Stomach (tissue), 9 donors: ENCODE results near the gene FRMPD4. TPM values are rescaled to one million over a fixed set of nuclear protein-coding genes. Genes with fewer than 3 reads are reported as not detected.

Experiments
- DNase-seq, 2 donors: peaks; one replicate each; pipeline versions ENCODE4 v3.0.0 to v3.0.0-alpha.2; 2013 to 2019
- H3K27ac ChIP-seq, 5 donors: fragments of 200-600 bp in 4 of 5; sonication (generic) in 4 of 5; one replicate each; pipeline ENCODE4 v1.5.1; 2013 to 2019; ENCODE audit warnings: mild to moderate bottlenecking in 1 of 5, moderate library complexity in 1 of 5
- H3K27me3 ChIP-seq, 3 donors: fragments of 200-600 bp; sonication (generic); one replicate each; pipeline ENCODE4 v1.5.1; 2017 to 2019; ENCODE audit warnings: mixed run types in 1 of 3
- H3K36me3 ChIP-seq, 4 donors: fragments of 200-600 bp; sonication (generic); 1 replicate in 3 of 4; 2 replicates in 1 of 4; pipeline ENCODE4 v1.5.1; 2016 to 2019
- H3K4me1 ChIP-seq, 4 donors: fragments of 200-600 bp; sonication (generic); one replicate each; pipeline ENCODE4 v1.5.1; 2016 to 2019
- H3K4me3 ChIP-seq, 4 donors: fragments of 200-600 bp; sonication (generic) in 3 of 4; one replicate each; pipeline ENCODE4 v1.5.1; 2016 to 2019; ENCODE audit warnings: mild to moderate bottlenecking in 1 of 4
- H3K9me3 ChIP-seq, 4 donors: fragments of 200-600 bp; sonication (generic); one replicate each; pipeline ENCODE4 v1.5.1; 2016 to 2019
- CTCF ChIP-seq, 7 experiments: fragments of 450-650 bp in 4 of 7; fragments of 200-600 bp in 3 of 7; sonication (generic) in 3 of 7; IDR thresholded peaks; one replicate each; pipeline ENCODE4 v1.5.1; 2016 to 2019; ENCODE audit warnings: antibody characterized with exemption in 7 of 7, control low read depth in 2 of 7, mild to moderate bottlenecking in 1 of 7
- EP300 ChIP-seq: sonication (generic); formaldehyde crosslinking; IDR thresholded peaks from one replicate; pipeline ENCODE4 v1.6.1; 2017; ENCODE audit warnings: antibody characterized with exemption
- POLR2A ChIP-seq, 4 donors: fragments of 450-650 bp; IDR thresholded peaks; one replicate each; pipeline ENCODE4 v1.6.1; 2016; ENCODE audit warnings: antibody characterized with exemption in 4 of 4, control low read depth in 2 of 4, mild to moderate bottlenecking in 1 of 4, moderate library complexity in 1 of 4
- POLR2AphosphoS5 ChIP-seq, 3 donors: sonication (generic); formaldehyde crosslinking; IDR thresholded peaks; one replicate each; pipeline ENCODE4 v1.6.1; 2016; ENCODE audit warnings: antibody characterized with exemption in 3 of 3
- WGBS, 5 donors: extraction: QIAGEN DNeasy Blood & Tissue Kit in 3 of 5; methylation state at CpG; one replicate each; pipeline versions ENCODE4 v1.1.5 to v1.1.7; 2013 to 2018; 5-methylcytosine and 5-hydroxymethylcytosine counted together
- intact Hi-C: fragments of 100-400 bp; cut with DNase I; formaldehyde crosslinking; loops from one replicate; pipeline ENCODE4 v1.15.1; 2023; ENCODE audit warnings: low total_unique reads
- polyA plus RNA-seq, 3 donors: library from polyadenylated mRNA; stranded (reverse); fragments of 200-250 nt; gene quantifications; one replicate each; pipeline ENCODE4 v1.2.3, GENCODE V29; 2013
- total RNA-seq, 5 donors: library from RNA; depleted of rRNA; stranded (reverse); fragments of >200 nt; gene quantifications; one replicate each; pipeline versions ENCODE4 v1.1.0 to v1.2.3, GENCODE V29; 2014 to 2016
- donor health status: healthy with polysubstance abuse.
- donor health status: Bipolar disorder and iron deficiency.
- donor health status: healthy.

Gene FRMPD4
- total and polyA plus RNA-seq, 8 donors, result 0.03 to 2.6 (median 0.55) TPM; not detected in 5

- Histone ChIP-seq H3K36me3 (no peaks in the 10 kb centered on the region), H3K4me1 (no peaks in the 10 kb centered on the region), H3K27ac (no peak overlapping the region), H3K9me3 (no peaks in the 10 kb centered on the region), H3K4me3 (no peak overlapping the region), H3K27me3 (peaks cover 0 to 8% (median 0%) of the 10 kb centered on the region in 3 donors)
- WGBS, 5 donors, result 18 to 44% (median 32%) methylated on average over 1 of the region's 1 CpG
- TF ChIP-seq POLR2AphosphoS5 (IDR thresholded peaks at IDR 0.05) (no peak), POLR2A (IDR thresholded peaks at IDR 0.05) (no peak), EP300 (no peak), CTCF (IDR thresholded peaks at IDR 0.05) (no peak)
- no peak for DNase-seq
- intact Hi-C loops, result no loop called here
These were observed 296.2 kb downstream of the FRMPD4 start for GRCh38 chrX:12434493-12434892.

DNA sequence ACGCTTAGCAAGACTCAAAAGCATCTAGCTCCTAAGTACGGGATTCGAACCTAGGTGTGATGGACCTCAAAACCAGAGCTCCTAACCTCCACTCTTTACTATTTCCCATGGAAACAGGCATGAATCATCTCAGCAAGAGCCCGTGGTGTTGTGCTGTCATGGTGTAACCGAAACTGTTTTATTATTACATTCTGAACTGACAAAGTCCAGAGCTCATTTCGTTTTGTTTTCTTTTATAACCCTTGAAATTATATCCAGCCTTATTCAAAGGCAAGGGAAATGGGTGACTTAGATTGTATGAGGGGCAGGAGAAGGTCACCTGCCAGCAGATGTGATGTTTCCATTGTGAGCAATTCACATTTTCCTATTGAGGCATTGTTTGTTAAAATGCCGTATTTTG is 301.1 kb downstream of the FRMPD4 start:
- peak in 1 of 2 donors; percentile 2 for DNase-seq
- Histone ChIP-seq H3K4me1 (no peaks in the 10 kb centered on the region), H3K27me3 (peaks cover 0 to 8% (median 0%) of the 10 kb centered on the region in 3 donors), H3K9me3 (no peaks in the 10 kb centered on the region), H3K4me3 (no peak overlapping the region), H3K36me3 (no peaks in the 10 kb centered on the region), H3K27ac (no peak overlapping the region)
- no peak for TF ChIP-seq POLR2A (IDR thresholded peaks at IDR 0.05)
- no peak for TF ChIP-seq CTCF (IDR thresholded peaks at IDR 0.05)
- intact Hi-C loops, result no loop called here
- 60 to 69% (median 64%) methylated on average over 7 of the region's 7 CpGs for WGBS, 5 donors

DNA sequence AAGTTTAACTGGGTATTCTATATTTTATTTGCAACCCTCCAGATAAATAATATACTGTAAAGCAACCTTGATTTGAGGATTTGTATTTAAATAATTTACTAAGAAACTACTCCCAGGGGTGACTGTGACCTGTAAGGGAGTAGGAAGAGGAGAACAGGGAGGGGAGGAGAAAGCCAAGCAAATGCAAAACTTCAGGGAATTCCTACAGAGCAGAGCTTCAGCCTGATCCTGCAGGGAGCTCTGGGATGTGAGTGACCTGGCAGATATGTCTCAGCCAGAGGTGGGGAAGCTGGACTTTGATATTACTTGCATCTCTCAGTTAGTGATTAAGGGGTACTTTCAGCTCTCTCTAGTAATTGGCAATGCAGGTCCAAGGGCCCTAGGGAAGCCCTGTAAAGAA is 302.0 kb downstream of the FRMPD4 start:
- DNase-seq, result no peak
- intact Hi-C loops, result no loop called here
- Histone ChIP-seq H3K27ac (no peak overlapping the region), H3K4me1 (no peaks in the 10 kb centered on the region), H3K36me3 (no peaks in the 10 kb centered on the region), H3K9me3 (no peaks in the 10 kb centered on the region), H3K4me3 (no peak overlapping the region), H3K27me3 (peaks cover 0 to 8% (median 0%) of the 10 kb centered on the region in 3 donors)
- TF ChIP-seq CTCF (IDR thresholded peaks at IDR 0.05) (no peak), EP300 (no peak), POLR2AphosphoS5 (IDR thresholded peaks at IDR 0.05) (no peak), POLR2A (IDR thresholded peaks at IDR 0.05) (no peak)

- Histone ChIP-seq H3K27ac (no peak overlapping the region), H3K9me3 (no peaks in the 10 kb centered on the region), H3K4me3 (no peak overlapping the region), H3K27me3 (peaks cover 0 to 8% (median 0%) of the 10 kb centered on the region in 3 donors), H3K36me3 (no peaks in the 10 kb centered on the region), H3K4me1 (no peaks in the 10 kb centered on the region)
- 51 to 62% (median 52%) methylated on average over 3 of the region's 3 CpGs for WGBS, 5 donors
- no peak for TF ChIP-seq CTCF (IDR thresholded peaks at IDR 0.05)
- no peak for TF ChIP-seq EP300
- no peak for TF ChIP-seq POLR2A (IDR thresholded peaks at IDR 0.05)
- TF ChIP-seq POLR2AphosphoS5 (IDR thresholded peaks at IDR 0.05), result no peak
- peak in 1 of 2 donors; percentile 7 for DNase-seq
- intact Hi-C loops, result no loop called here
These were observed 303.3 kb downstream of the FRMPD4 start for GRCh38 chrX:12441381-12442128.
